ENCODE measurements around the gene PXT1. TPM values are rescaled to one million over a fixed set of nuclear protein-coding genes. Genes with fewer than 3 reads are reported as not detected.

The PXT1 gene
- polyA plus RNA-seq, 3 donors: 0.13 to 0.31 (median 0.24) TPM

GRCh38 chr6:36374972-36375371 is 67.7 kb downstream of the PXT1 start:
- no peak overlapping the region for H3K27ac ChIP-seq (ENCODE audit: low read depth in 1 of 2, low read length in 2 of 2)
- no peaks in the 10 kb centered on the region for H3K79me2 ChIP-seq (ENCODE audit: insufficient read depth, low read length)
- H3K9me3 Mint-ChIP-seq: peaks cover 0 to 1% (median 0%) of the 10 kb centered on the region in 7 donors
- H3K4me3 Mint-ChIP-seq: no peak overlapping the region
- H3K4me1 ChIP-seq (ENCODE audit: control insufficient read depth in 1 of 2, insufficient read depth in 2 of 2, low read length in 2 of 2): peaks cover 7 to 13% of the 10 kb centered on the region in 2 donors
- intact Hi-C loops (cut with micrococcal nuclease): no loop called here
- H3K9me3 ChIP-seq (replicated peaks in 1 of 2; ENCODE audit: control insufficient read depth in 1 of 2, insufficient read depth in 1 of 2, low read length in 2 of 2): no peaks in the 10 kb centered on the region
- WGBS (ENCODE audit: insufficient coverage): 92% methylated on average over 3 of the region's 8 CpGs
- H3K27ac Mint-ChIP-seq: no peak overlapping the region
- no peaks in the 10 kb centered on the region for H3K27me3 ChIP-seq (ENCODE audit: control insufficient read depth in 2 of 2, insufficient read depth in 2 of 2, low read length in 2 of 2)
- peaks cover 3 to 9% (median 3%) of the 10 kb centered on the region in 3 donors for H3K27me3 Mint-ChIP-seq (ENCODE audit: low read depth in 3 of 3)
- H3K36me3 ChIP-seq (replicated peaks in 1 of 2; ENCODE audit: control insufficient read depth in 1 of 2, insufficient read depth in 2 of 2, low read length in 2 of 2): no peaks in the 10 kb centered on the region
- H3K36me3 Mint-ChIP-seq: peaks cover 3 to 26% of the 10 kb centered on the region in 2 donors
- H3K9ac ChIP-seq (ENCODE audit: insufficient read depth, low read length, poor library complexity, severe bottlenecking): no peak overlapping the region
- DNase-seq: no peak
- H3K4me3 ChIP-seq (replicated peaks in 1 of 3; ENCODE audit: low read depth in 2 of 3, low read length in 3 of 3): no peak overlapping the region
- peaks cover 17% of the 10 kb centered on the region for H3K4me1 Mint-ChIP-seq
- no peaks in the 10 kb centered on the region for H4K20me1 ChIP-seq (ENCODE audit: insufficient read depth, low read length)
- no peak for TF ChIP-seq CTCF (IDR thresholded peaks at IDR 0.05)
- no peak overlapping the region for H2AFZ ChIP-seq (ENCODE audit: insufficient read depth, low read depth, low read length, poor library complexity, severe bottlenecking)
- no peak overlapping the region for H3K4me2 ChIP-seq (replicated peaks; ENCODE audit: extremely low read depth, low read length, poor library complexity, severe bottlenecking)

- peaks cover 15 to 21% of the 10 kb centered on the region in 2 donors for H3K4me1 ChIP-seq (ENCODE audit: control insufficient read depth in 1 of 2, insufficient read depth in 2 of 2, low read length in 2 of 2)
- no peaks in the 10 kb centered on the region for H3K27me3 ChIP-seq (ENCODE audit: control insufficient read depth in 2 of 2, insufficient read depth in 2 of 2, low read length in 2 of 2)
- Mint-ChIP-seq H3K27me3 (ENCODE audit: low read depth in 3 of 3) (peaks cover 3 to 9% (median 3%) of the 10 kb centered on the region in 3 donors), H3K4me1 (peaks cover 24% of the 10 kb centered on the region), H3K9me3 (no peaks in the 10 kb centered on the region), H3K36me3 (peaks cover 3 to 26% of the 10 kb centered on the region in 2 donors), H3K27ac (no peak overlapping the region), H3K4me3 (no peak overlapping the region)
- H3K4me2 ChIP-seq (replicated peaks; ENCODE audit: extremely low read depth, low read length, poor library complexity, severe bottlenecking): no peak overlapping the region
- no peak overlapping the region for H3K27ac ChIP-seq (ENCODE audit: low read depth in 1 of 2, low read length in 2 of 2)
- intact Hi-C loops (cut with micrococcal nuclease): no loop called here
- DNase-seq: no peak
- H2AFZ ChIP-seq (ENCODE audit: insufficient read depth, low read depth, low read length, poor library complexity, severe bottlenecking): no peak overlapping the region
- no peaks in the 10 kb centered on the region for H3K36me3 ChIP-seq (replicated peaks in 1 of 2; ENCODE audit: control insufficient read depth in 1 of 2, insufficient read depth in 2 of 2, low read length in 2 of 2)
- H3K9ac ChIP-seq (ENCODE audit: insufficient read depth, low read length, poor library complexity, severe bottlenecking): no peak overlapping the region
- WGBS (ENCODE audit: insufficient coverage): 100% methylated on average over 1 of the region's 4 CpGs
- H4K20me1 ChIP-seq (ENCODE audit: insufficient read depth, low read length): no peaks in the 10 kb centered on the region
- no peak for TF ChIP-seq CTCF (IDR thresholded peaks at IDR 0.05)
- H3K4me3 ChIP-seq (replicated peaks in 1 of 3; ENCODE audit: low read depth in 2 of 3, low read length in 3 of 3): no peak overlapping the region
- no peaks in the 10 kb centered on the region for H3K79me2 ChIP-seq (ENCODE audit: insufficient read depth, low read length)
- no peaks in the 10 kb centered on the region for H3K9me3 ChIP-seq (replicated peaks in 1 of 2; ENCODE audit: control insufficient read depth in 1 of 2, insufficient read depth in 1 of 2, low read length in 2 of 2)
Measured at GRCh38 chr6:36374194-36374593, 68.5 kb downstream of the PXT1 start.
